DND-41 (cell line): ENCODE results near the gene RAB25.
A peak's percentile ranks its signal among the peaks of the same experiment; 100 is the strongest.

ENCODE experiments used
- ATAC-seq: fragments of 200-7000 bp; cut with Tn5 transposase; 3 replicates; pipeline ENCODE4 v1.9.1; 2021; ENCODE audit warnings: low read depth; ENCODE audit not compliant: insufficient read depth
- DNase-seq: peaks from one replicate; pipeline ENCODE4 v3.0.0-alpha.2; 2020
- H2AFZ ChIP-seq: 2 replicates; pipeline ENCODE4 v1.6.0; 2012; ENCODE audit warnings: low read depth, low read length
- H3K27ac ChIP-seq: 2 replicates; pipeline ENCODE4 v1.5.1; 2012; ENCODE audit warnings: low read length, inconsistent platforms
- H3K27me3 ChIP-seq: fragments of 200-600 bp; sonication (generic); 2 replicates; pipeline ENCODE4 v1.6.0; 2012; ENCODE audit warnings: low read length, mild to moderate bottlenecking, inconsistent platforms; ENCODE audit not compliant: insufficient read depth, poor library complexity
- H3K36me3 ChIP-seq: 2 replicates; pipeline ENCODE4 v1.5.1; 2012; ENCODE audit warnings: low read length, inconsistent platforms; ENCODE audit not compliant: insufficient read depth
- H3K4me1 ChIP-seq: 2 replicates; pipeline ENCODE4 v1.5.1; 2012; ENCODE audit warnings: mild to moderate bottlenecking, low read length; ENCODE audit not compliant: insufficient read depth
- H3K4me2 ChIP-seq: 2 replicates; pipeline ENCODE4 v1.6.0; 2012; ENCODE audit warnings: mild to moderate bottlenecking, moderate library complexity, low read length, inconsistent platforms; ENCODE audit not compliant: insufficient read depth
- H3K4me3 ChIP-seq, 2 experiments: fragments of 200-600 bp in 1 of 2; shearing (Covaris generic) in 1 of 2; 2 replicates each; pipeline ENCODE4 v1.5.1; 2012 to 2016; ENCODE audit warnings: inconsistent platforms in 2 of 2, low read length in 2 of 2, mild to moderate bottlenecking in 2 of 2, low read depth in 1 of 2, moderate library complexity in 1 of 2
- H3K79me2 ChIP-seq: 2 replicates; pipeline ENCODE4 v1.6.0; 2012; ENCODE audit warnings: low read length, inconsistent platforms; ENCODE audit not compliant: insufficient read depth
- H3K9ac ChIP-seq: 2 replicates; pipeline ENCODE4 v1.6.0; 2012; ENCODE audit warnings: low read depth, mild to moderate bottlenecking, inconsistent platforms, low read length, moderate library complexity
- H3K9me3 ChIP-seq: 2 replicates; pipeline ENCODE4 v1.5.1; 2012; ENCODE audit warnings: low read length, moderate library complexity, mild to moderate bottlenecking, inconsistent platforms; ENCODE audit not compliant: insufficient read depth, severe bottlenecking
- H4K20me1 ChIP-seq: 2 replicates; pipeline ENCODE4 v1.6.0; 2012; ENCODE audit warnings: low read length; ENCODE audit not compliant: insufficient read depth
- EZH2 ChIP-seq: IDR thresholded peaks from 3 replicates; pipeline ENCODE4 v1.6.1; 2012; ENCODE audit warnings: borderline replicate concordance, low read depth, mild to moderate bottlenecking, moderate library complexity, low read length, inconsistent platforms; ENCODE audit not compliant: severe bottlenecking
- TF ChIP-seq, protein P1 (sequence below): IDR thresholded peaks from 2 replicates; pipeline ENCODE4 v1.5.1; 2012; ENCODE audit warnings: borderline replicate concordance, low read length, moderate library complexity, mild to moderate bottlenecking; ENCODE audit not compliant: poor library complexity, severe bottlenecking; ENCODE audit errors: extremely low read depth

RAB25 gene

DNA sequence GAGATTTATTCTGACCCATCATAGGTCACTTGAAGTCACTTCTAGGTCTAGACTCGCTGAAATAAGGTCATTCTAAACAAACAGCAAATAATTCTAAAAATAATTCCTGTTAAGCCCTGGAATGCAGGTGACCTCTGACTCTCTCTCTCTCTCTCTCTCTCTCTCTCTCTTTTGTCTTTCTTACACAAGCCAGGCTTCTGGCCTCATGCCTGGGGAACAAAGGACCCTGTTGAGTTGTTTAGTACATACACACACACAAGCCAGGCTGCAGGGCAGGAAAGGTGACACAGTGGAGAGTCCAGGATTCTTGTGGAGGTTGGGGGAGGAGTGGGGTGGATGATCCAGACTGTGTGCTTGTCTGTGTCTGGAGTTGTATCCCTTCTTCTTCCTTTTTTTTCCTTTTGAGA lies 25.3 kb downstream of the RAB25 start:
- H3K79me2 ChIP-seq = peaks cover 5% of the 10 kb centered on the region
- H3K4me1 ChIP-seq = peaks cover 14% of the 10 kb centered on the region
- ATAC-seq (no peak), DNase-seq (no peak)
- H3K9ac ChIP-seq = no peak overlapping the region
- H2AFZ ChIP-seq = no peak overlapping the region
- H4K20me1 ChIP-seq = no peaks in the 10 kb centered on the region
- no peaks in the 10 kb centered on the region for H3K9me3 ChIP-seq
- TF ChIP-seq, protein P1, sequence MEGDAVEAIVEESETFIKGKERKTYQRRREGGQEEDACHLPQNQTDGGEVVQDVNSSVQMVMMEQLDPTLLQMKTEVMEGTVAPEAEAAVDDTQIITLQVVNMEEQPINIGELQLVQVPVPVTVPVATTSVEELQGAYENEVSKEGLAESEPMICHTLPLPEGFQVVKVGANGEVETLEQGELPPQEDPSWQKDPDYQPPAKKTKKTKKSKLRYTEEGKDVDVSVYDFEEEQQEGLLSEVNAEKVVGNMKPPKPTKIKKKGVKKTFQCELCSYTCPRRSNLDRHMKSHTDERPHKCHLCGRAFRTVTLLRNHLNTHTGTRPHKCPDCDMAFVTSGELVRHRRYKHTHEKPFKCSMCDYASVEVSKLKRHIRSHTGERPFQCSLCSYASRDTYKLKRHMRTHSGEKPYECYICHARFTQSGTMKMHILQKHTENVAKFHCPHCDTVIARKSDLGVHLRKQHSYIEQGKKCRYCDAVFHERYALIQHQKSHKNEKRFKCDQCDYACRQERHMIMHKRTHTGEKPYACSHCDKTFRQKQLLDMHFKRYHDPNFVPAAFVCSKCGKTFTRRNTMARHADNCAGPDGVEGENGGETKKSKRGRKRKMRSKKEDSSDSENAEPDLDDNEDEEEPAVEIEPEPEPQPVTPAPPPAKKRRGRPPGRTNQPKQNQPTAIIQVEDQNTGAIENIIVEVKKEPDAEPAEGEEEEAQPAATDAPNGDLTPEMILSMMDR = no peak
- no peak for TF ChIP-seq EZH2
- H3K4me2 ChIP-seq = no peak overlapping the region
- H3K27me3 ChIP-seq = no peaks in the 10 kb centered on the region
- H3K36me3 ChIP-seq = no peaks in the 10 kb centered on the region
- no peak overlapping the region for H3K4me3 ChIP-seq
- H3K27ac ChIP-seq = no peak overlapping the region

DNA sequence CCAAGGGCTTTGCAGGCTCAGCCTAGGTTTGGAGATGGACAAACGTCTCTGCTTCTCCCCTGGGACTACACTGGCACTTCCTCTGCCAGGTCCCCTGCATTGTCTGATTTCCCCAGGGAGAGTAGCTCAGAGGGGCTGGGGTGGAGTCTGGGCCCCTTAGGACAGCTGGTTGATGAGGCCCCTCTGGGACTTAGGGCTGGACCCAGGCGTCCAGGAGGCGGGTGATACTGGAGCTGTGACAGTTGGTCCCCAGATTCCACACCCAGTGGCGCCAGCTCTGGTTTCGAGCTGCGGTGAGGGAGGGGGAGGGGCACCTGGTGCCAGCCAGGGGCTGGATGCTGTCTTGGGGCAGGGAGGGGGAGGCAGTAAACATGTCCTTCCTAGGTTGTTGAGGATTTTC lies 28.7 kb downstream of the RAB25 start:
- Histone ChIP-seq H3K36me3 (no peaks in the 10 kb centered on the region), H3K9ac (no peak overlapping the region), H3K27ac (no peak overlapping the region), H3K27me3 (no peaks in the 10 kb centered on the region), H3K9me3 (no peaks in the 10 kb centered on the region), H3K79me2 (no peaks in the 10 kb centered on the region), H3K4me3 (no peak overlapping the region), H4K20me1 (no peaks in the 10 kb centered on the region), H2AFZ (no peak overlapping the region), H3K4me1 (no peaks in the 10 kb centered on the region), H3K4me2 (no peak overlapping the region)
- no peak for DNase-seq
- TF ChIP-seq, protein P1 = no peak
- TF ChIP-seq EZH2 = no peak
- ATAC-seq = no peak

DNA sequence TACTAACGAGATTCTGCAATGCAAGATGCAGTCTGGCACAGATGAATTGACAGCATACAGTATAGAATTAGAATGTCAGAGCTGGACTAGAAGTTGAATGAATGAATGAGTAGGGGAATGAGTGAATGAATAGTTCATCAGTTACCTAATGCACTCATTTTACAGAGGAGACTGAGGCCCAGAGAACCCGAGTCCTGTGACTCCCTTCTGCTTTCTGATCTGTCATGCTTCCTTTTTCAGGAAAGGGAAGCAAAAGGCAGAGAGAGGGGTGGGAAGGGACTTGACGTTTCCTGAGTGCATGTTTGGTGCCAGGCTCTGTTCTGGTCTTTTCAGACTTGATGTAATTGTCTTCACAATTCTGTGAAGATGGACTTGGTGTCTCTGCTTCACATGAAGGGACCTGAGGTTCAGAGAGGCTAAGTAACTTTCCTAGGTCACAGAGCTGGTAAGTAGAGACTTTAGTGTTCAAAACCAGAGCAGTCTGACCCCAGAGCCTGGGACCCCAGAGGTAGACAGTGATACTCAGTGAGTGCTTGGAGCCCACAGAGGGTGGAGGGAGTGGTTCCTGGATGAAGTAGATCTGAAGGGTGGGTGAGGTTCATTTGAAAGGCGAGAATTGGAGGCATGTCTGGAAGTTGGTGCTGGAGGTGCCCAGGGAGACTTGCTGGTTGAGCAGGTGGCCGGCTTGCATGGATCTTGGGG lies 29.3 kb downstream of the RAB25 start:
- Histone ChIP-seq H3K27me3 (no peaks in the 10 kb centered on the region), H3K9ac (no peak overlapping the region), H3K4me2 (no peak overlapping the region), H3K27ac (no peak overlapping the region), H3K4me3 (no peak overlapping the region), H3K79me2 (no peaks in the 10 kb centered on the region), H4K20me1 (no peaks in the 10 kb centered on the region), H3K36me3 (no peaks in the 10 kb centered on the region), H2AFZ (no peak overlapping the region), H3K9me3 (no peaks in the 10 kb centered on the region), H3K4me1 (no peaks in the 10 kb centered on the region)
- TF ChIP-seq EZH2 = no peak
- TF ChIP-seq, protein P1 = no peak
- ATAC-seq = peak; percentile 45; the same call in 2 of the 3 replicates
- no peak for DNase-seq

DNA sequence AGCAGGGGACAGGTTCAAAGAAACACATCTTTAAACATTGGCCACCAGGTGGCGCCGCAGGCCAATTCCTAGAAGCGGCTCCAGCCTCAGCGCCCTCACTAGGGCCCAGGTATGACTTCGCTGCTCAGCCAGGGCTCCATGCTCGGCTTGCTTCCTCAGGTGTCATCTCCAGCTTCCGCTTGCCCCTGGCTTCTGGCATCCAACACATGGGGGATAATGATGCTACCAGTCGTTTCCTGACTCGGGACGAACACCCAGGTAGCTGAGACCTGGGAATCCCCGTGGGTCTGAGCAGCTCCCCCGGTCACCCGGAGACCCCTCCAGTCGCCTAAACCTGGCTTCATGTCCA lies 29.9 kb downstream of the RAB25 start:
- Histone ChIP-seq H3K9ac (no peak overlapping the region), H4K20me1 (0 out of 2 replicates have a peak, but pooled peaks cover 2% of the 10 kb centered on the region), H3K79me2 (no peaks in the 10 kb centered on the region), H3K4me1 (no peaks in the 10 kb centered on the region), H3K27me3 (no peaks in the 10 kb centered on the region), H3K27ac (no peak overlapping the region), H3K4me2 (no peak overlapping the region), H3K36me3 (no peaks in the 10 kb centered on the region), H2AFZ (no peak overlapping the region), H3K4me3 (no peak overlapping the region), H3K9me3 (no peaks in the 10 kb centered on the region)
- ATAC-seq (peak; percentile 97), DNase-seq (peak; percentile 82)
- TF ChIP-seq EZH2 = no peak
- TF ChIP-seq, protein P1 = peak; percentile 83
